Endodermal cell (in vitro differentiated cells): ENCODE measurements around the gene DYRK1A. TPM values are rescaled to one million over a fixed set of nuclear protein-coding genes. Genes with fewer than 3 reads are reported as not detected.

Source experiments
- DNase-seq: peaks from one replicate; pipeline ENCODE4 v3.0.0-alpha.2; 2017
- H3K27ac ChIP-seq: 2 replicates; pipeline ENCODE4 v1.5.1; 2013; ENCODE audit warnings: mild to moderate bottlenecking, low read depth, low read length, moderate library complexity
- H3K27me3 ChIP-seq: 2 replicates; pipeline ENCODE4 v1.6.1; 2013; ENCODE audit warnings: mild to moderate bottlenecking, low read length, moderate library complexity; ENCODE audit not compliant: insufficient read depth, control insufficient read depth, poor library complexity, severe bottlenecking
- H3K36me3 ChIP-seq: 2 replicates; pipeline ENCODE4 v1.7.0; 2013; ENCODE audit warnings: mild to moderate bottlenecking, low read length, moderate library complexity; ENCODE audit not compliant: control insufficient read depth, insufficient read depth
- H3K4me1 ChIP-seq: one replicate; pipeline ENCODE4 v1.7.0; 2013; ENCODE audit warnings: low read length; ENCODE audit not compliant: control insufficient read depth, insufficient read depth
- H3K4me3 ChIP-seq: 2 replicates; pipeline ENCODE4 v1.5.1; 2013; ENCODE audit warnings: mild to moderate bottlenecking, low read length, moderate library complexity
- H3K9ac ChIP-seq: 2 replicates; pipeline ENCODE4 v1.6.1; 2013; ENCODE audit warnings: mild to moderate bottlenecking, low read length, moderate library complexity; ENCODE audit not compliant: poor library complexity, severe bottlenecking; ENCODE audit errors: extremely low read depth
- H3K9me3 ChIP-seq: 2 replicates; pipeline ENCODE4 v1.6.1; 2013; ENCODE audit warnings: mild to moderate bottlenecking, low read length, moderate library complexity; ENCODE audit not compliant: control insufficient read depth
- H3K27ac Mint-ChIP-seq: 2 replicates; pipeline ENCODE4 v1.8.0; 2020; ENCODE audit warnings: mixed read lengths
- H3K27me3 Mint-ChIP-seq: 2 replicates; pipeline ENCODE4 v1.8.0; 2021; ENCODE audit warnings: mild to moderate bottlenecking, mixed read lengths; ENCODE audit not compliant: insufficient read depth
- H3K36me3 Mint-ChIP-seq: 2 replicates; pipeline ENCODE4 v1.8.0; 2020; ENCODE audit warnings: low read depth, mixed read lengths
- H3K4me1 Mint-ChIP-seq: 2 replicates; pipeline ENCODE4 v1.8.0; 2020; ENCODE audit warnings: mixed read lengths
- H3K4me3 Mint-ChIP-seq: 2 replicates; pipeline ENCODE4 v1.8.0; 2020; ENCODE audit warnings: mild to moderate bottlenecking, moderate library complexity, mixed read lengths
- H3K9me3 Mint-ChIP-seq: 2 replicates; pipeline ENCODE4 v1.8.0; 2020; ENCODE audit warnings: mild to moderate bottlenecking, mixed read lengths
- CTCF ChIP-seq: fragments of 200-600 bp; sonication (generic); conservative IDR thresholded peaks from 2 replicates; pipeline ENCODE4 v1.5.0; 2021; ENCODE audit warnings: antibody characterized with exemption, mild to moderate bottlenecking
- WGBS, 2 experiments: methylation state at CpG; one replicate each; pipeline versions ENCODE4 v1.1.5 to v1.1.7; 2013; ENCODE audit warnings: missing lambda C conversion rate in 2 of 2, mixed read lengths in 1 of 2; ENCODE audit not compliant: insufficient coverage in 1 of 2, insufficient read length in 1 of 2; 5-methylcytosine and 5-hydroxymethylcytosine counted together
- total RNA-seq, 2 donors: library from RNA; stranded (reverse); fragmentation: NEBNext Ultra II Directional in 1 of 2; extraction: Animal tissue kit (Norgen Biotek cat#: 25700) in 1 of 2; gene quantifications; 2 replicates in 1 of 2; 3 replicates in 1 of 2; pipeline ENCODE4 v1.2.1, GENCODE V29; 2021

The DYRK1A gene
- total RNA-seq, 2 donors from 2014 or later, result 73.9 to 75.2 TPM

- H3K9ac ChIP-seq, result peak overlapping the region; percentile 55
- H3K27ac ChIP-seq, result no peak overlapping the region
- H3K4me3 ChIP-seq, result peak overlapping the region; percentile 75
- no peaks in the 10 kb centered on the region for H3K4me1 ChIP-seq
- H3K27me3 ChIP-seq, result no peaks in the 10 kb centered on the region
- peak overlapping the region; percentile 84 for H3K27ac Mint-ChIP-seq
- no peak for DNase-seq
- no peaks in the 10 kb centered on the region for H3K9me3 ChIP-seq
- H3K36me3 ChIP-seq, result no peaks in the 10 kb centered on the region
- H3K36me3 Mint-ChIP-seq, result no peaks in the 10 kb centered on the region
- H3K27me3 Mint-ChIP-seq, result peaks cover 15% of the 10 kb centered on the region
- H3K4me1 Mint-ChIP-seq, result peaks cover 14% of the 10 kb centered on the region
- TF ChIP-seq CTCF, result no peak
- 63 to 65% methylated on average over 11 to 12 of the region's 12 CpGs for WGBS, 2 experiments
- peaks cover 13% of the 10 kb centered on the region for H3K9me3 Mint-ChIP-seq
- H3K4me3 Mint-ChIP-seq, result peak overlapping the region; percentile 65
These were observed 198.5 kb downstream of the DYRK1A start for GRCh38 chr21:37564924-37565529.

GRCh38 chr21:37565530-37566223 lies 199.1 kb downstream of the DYRK1A start:
- Histone ChIP-seq H3K27ac (no peak overlapping the region), H3K9me3 (no peaks in the 10 kb centered on the region), H3K4me3 (no peak overlapping the region), H3K4me1 (no peaks in the 10 kb centered on the region), H3K36me3 (no peaks in the 10 kb centered on the region), H3K27me3 (no peaks in the 10 kb centered on the region), H3K9ac (no peak overlapping the region)
- no peak for DNase-seq
- H3K4me3 Mint-ChIP-seq, result peak overlapping the region; percentile 65
- peaks cover 13% of the 10 kb centered on the region for H3K9me3 Mint-ChIP-seq
- peaks cover 14% of the 10 kb centered on the region for H3K4me1 Mint-ChIP-seq
- no peaks in the 10 kb centered on the region for H3K36me3 Mint-ChIP-seq
- WGBS, 2 experiments, result 93 to 94% methylated on average over 11 to 14 of the region's 14 CpGs
- TF ChIP-seq CTCF, result no peak
- no peak overlapping the region for H3K27ac Mint-ChIP-seq
- H3K27me3 Mint-ChIP-seq, result peaks cover 13% of the 10 kb centered on the region

GRCh38 chr21:37566790-37567615 lies 200.4 kb downstream of the DYRK1A start:
- no peaks in the 10 kb centered on the region for H3K27me3 ChIP-seq
- H3K4me3 ChIP-seq, result no peak overlapping the region
- Mint-ChIP-seq H3K27me3 (peaks cover 13% of the 10 kb centered on the region), H3K9me3 (peaks cover 13% of the 10 kb centered on the region), H3K36me3 (no peaks in the 10 kb centered on the region), H3K4me1 (peaks cover 23% of the 10 kb centered on the region), H3K27ac (no peak overlapping the region), H3K4me3 (no peak overlapping the region)
- no peaks in the 10 kb centered on the region for H3K36me3 ChIP-seq
- H3K4me1 ChIP-seq, result peaks cover 3% of the 10 kb centered on the region
- no peaks in the 10 kb centered on the region for H3K9me3 ChIP-seq
- no peak for TF ChIP-seq CTCF
- H3K27ac ChIP-seq, result no peak overlapping the region
- H3K9ac ChIP-seq, result no peak overlapping the region
- no peak for DNase-seq
- 94 to 96% methylated on average over 10 to 14 of the region's 14 CpGs for WGBS, 2 experiments
